Activated CD8-positive, alpha-beta memory T cell treated with anti-CD3 and anti-CD28 coated beads for 48 hours (primary cell): ENCODE data around the gene RAD9B.
"Not testable (repeated sequence)": the region's sequence is repeated elsewhere in the genome, so short reads cannot be mapped to it uniquely, and the experiment has no call there.

Experiments used
- DNase-seq, 3 experiments: peaks; one replicate each; pipeline ENCODE4 v3.0.0-alpha.2; 2020; ENCODE audit warnings: low read depth in 2 of 3, low spot score in 2 of 3

The RAD9B gene

GRCh38 chr12:110520876-110521712 is 19.0 kb downstream of the RAD9B start:
- not testable (repeated sequence) for DNase-seq

DNA sequence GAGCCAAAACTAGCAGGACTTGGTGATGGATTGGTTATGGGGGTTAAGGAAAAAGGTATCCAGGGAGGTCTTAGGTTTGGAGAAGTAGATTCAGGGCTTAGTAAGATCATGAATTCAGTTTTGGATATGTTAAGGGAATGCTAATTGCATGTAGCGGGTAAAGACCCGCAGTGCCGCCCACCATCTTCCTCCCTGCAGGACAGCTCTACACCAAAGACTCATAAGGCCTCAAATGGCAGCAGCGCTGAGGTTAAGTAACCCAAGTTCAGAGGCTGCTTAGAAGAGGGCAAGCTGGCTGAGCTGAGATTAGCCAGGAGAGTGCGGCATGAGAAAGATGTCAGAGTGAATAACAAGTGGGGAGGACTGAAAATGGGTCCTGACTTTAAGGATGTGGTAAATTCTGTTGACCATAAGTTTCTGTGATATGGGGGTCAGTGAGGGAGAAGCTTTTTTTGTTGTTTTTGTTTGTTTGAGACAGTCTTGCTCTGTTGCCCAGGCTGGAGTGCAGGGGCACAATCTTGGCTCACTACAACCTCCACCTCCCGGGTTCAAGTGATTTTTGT is 26.2 kb downstream of the RAD9B start:
- no peak for DNase-seq

DNA sequence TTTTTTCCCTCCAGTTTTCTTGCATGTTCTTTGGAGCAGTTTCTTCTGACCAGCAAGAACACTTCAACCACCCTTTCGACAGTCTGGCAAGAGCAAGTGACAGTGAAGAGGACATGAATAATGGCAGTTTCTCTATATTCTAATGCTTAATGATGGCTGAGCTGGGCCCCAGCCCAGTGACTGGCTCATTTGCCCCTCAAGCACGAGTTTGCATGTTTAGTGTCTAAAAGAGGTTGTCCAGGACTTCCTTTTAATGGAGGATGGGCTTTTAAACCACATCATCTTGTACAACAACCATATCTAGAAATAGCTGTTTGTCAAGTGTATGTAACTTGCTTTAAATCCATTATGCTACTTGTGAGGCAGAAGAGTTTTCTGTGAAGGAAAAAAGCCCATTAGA is 28.4 kb downstream of the RAD9B start:
- DNase-seq: no peak

- no peak for DNase-seq
Observed at GRCh38 chr12:110531741-110532333, 29.7 kb downstream of the RAD9B start.

DNA sequence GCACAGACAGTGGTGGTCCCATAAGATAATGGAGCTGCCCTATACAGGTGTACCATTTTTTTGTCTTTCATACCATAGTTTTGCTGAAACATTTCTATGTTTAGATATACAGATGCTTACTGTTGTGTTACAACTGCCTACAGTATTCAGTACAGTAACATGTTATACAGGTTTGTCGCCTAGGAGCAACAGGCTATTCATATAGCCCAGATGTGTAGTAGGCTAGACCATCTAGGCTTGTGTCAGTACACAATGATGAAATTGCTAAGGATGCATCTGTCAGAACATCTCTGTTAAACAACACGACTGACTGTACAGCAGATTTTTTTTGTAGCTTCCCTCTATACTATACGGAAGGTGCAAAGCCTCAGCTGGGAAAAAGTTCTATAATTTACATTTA is 30.5 kb downstream of the RAD9B start:
- no peak for DNase-seq

GRCh38 chr12:110533607-110534006 is 31.5 kb downstream of the RAD9B start:
- DNase-seq: no peak

GRCh38 chr12:110534811-110535210 is 32.7 kb downstream of the RAD9B start:
- no peak for DNase-seq

GRCh38 chr12:110536834-110537604 is 34.9 kb downstream of the RAD9B start:
- no peak for DNase-seq

DNA sequence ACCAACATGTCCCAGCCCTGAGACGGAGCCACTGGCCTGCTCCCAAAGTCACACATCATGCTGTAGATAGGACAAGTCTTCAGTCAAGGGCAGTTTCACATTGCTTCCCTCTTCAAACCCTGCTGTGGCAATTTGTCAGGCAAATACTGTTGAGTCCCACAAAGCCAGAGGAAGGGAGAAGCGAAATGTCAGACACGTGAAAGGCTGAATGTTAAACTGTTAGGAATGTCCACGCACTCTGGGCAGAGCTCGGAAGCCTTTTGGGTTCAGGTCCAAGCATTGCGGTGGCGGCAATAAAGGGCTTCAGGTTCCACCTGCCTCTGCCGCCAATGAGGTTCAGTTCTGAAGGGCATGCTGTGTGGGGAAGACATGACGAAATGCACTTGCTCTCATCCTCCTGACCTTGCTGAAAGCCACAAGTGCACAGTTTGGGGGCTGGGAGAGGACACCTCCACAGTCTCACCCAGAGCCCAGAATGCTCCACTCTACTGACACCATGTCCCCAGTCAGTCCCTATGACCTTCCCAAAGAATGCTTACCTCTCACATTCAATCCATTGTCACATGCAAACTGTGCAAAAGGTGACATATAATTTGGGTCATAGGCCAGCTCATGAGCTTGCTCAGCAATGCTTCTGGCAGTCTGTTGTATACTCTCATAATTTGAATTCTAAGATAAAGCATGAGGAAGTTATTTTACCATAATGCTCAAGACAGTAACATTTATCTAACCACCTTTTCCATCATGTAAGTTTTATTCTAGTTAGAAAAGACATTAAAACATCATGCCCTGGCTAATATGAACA is 35.7 kb downstream of the RAD9B start:
- DNase-seq: no peak

- DNase-seq: no peak
Observed at GRCh38 chr12:110538869-110539622, 36.9 kb downstream of the RAD9B start.

DNA sequence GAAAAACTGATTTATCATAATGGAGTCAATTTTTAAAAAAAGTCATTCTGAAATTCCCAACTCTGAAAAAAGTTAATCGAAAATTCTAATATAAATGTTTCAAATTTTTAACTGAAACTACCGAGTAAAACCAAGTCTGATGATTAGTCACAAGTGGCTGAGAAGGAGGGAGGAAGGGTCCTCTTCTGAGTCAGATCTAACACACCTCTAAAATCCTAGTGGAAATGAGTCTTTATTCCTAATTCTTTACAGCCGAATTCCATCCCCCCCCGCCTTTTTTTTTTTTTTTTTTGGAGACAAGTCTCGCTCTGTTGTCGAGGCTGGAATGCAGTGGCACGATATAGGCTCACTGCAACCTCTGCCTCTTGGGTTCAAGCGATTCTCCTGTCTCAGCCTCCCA is 37.9 kb downstream of the RAD9B start:
- no peak for DNase-seq

- no peak for DNase-seq
Observed at GRCh38 chr12:110543252-110543959, 41.3 kb downstream of the RAD9B start.

GRCh38 chr12:110543965-110544364 is 41.8 kb downstream of the RAD9B start:
- no peak for DNase-seq

DNA sequence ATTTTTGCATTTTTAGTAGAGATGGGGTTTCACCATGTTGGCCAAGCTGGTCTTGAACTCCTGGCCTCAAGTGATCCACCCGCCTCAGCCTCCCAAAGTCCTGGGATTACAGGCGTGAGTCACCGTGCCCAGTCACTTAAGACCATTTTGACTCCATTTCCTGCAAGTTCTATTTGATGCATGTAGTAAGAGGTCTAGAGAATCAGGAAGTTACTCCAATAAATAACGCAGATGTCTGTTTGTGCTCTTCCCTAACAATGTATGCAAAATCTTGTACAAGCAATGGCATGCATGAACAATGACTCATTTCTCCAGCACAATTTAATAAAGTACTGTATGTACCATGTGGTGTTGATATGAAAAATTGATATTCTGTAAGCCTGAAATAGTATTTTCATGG is 43.1 kb downstream of the RAD9B start:
- DNase-seq: not testable (repeated sequence)

DNA sequence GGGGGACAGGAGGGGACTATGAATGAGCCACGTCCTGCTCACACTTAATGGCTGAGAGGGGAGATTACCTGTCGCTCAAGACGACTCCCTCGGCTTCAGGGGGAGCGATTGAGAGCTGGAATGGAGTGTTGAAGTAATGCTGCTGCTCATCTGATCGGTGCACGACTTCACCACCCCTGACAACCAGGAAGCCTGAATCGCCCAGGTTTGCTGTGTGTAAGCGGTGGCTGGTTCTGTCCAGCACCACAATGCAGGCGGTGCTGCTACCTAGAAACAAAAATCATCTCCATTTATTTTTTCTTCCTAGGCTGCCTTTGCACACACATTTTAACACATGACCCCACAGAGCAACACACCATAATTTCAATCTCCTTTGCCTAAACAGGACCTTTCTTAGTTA is 43.7 kb downstream of the RAD9B start:
- no peak for DNase-seq

DNA sequence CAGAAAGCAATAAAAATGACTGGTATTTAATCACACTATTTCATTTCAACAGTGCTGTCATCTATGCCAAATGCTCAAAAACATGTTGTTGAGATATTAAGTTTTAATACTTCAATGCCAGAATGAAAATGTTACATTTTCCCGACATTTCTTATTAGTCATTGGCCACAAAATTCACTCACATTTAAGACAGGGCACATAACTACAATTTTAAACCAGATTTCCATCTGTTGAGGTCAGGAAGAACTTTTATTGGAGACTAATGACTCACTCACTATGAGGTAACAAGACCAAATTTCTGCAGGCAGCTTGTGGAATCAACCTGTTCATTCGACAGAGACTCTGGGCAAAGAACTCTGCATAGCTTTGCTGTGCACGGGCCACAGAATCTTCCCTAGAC is 44.2 kb downstream of the RAD9B start:
- no peak for DNase-seq

DNA sequence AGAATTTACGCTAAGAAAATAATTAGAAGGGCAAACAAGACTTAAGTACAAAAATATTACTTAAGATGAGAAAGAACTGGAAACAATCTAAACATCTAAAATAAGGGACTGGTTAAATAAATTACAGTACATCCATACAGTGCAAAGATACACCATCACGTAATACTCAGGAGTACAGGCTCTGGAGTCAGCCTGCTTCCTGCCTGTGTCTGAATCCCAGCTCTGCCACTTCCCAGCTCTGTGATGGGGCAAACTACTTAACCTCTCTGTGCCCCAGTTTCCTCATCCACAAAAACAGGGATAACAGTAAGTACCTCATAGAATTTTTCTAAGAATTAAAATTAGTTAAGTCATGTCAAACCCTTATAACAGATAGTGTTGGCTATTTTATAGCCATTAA is 45.0 kb downstream of the RAD9B start:
- DNase-seq: no peak

GRCh38 chr12:110548678-110549077 is 46.5 kb downstream of the RAD9B start:
- DNase-seq: no peak

GRCh38 chr12:110549716-110550115 is 47.6 kb downstream of the RAD9B start:
- DNase-seq: no peak

- DNase-seq: no peak
Observed at GRCh38 chr12:110550981-110551380, 48.9 kb downstream of the RAD9B start.
